HCT116 (cell line): Measurements from ENCODE around the gene SIAH2. TPM values are rescaled to one million over a fixed set of nuclear protein-coding genes. Genes with fewer than 3 reads are reported as not detected.

Experiments used
- ATAC-seq: fragments of 200-7000 bp; cut with Tn5 transposase; 2 replicates; pipeline ENCODE4 v1.9.1; 2020; ENCODE audit warnings: mild to moderate bottlenecking, moderate library complexity
- BruUV-seq: library from RNA; stranded (reverse); fragments of 400-500 nt; replicated peaks from 2 replicates; lab custom pipeline; 2021; lab: Mats Ljungman, UMichigan
- CTCF ChIA-PET: fragments of 300-600 bp; sonication (Branson Sonifier 250); formaldehyde crosslinking; loops from one replicate; lab custom pipeline; 2021; ENCODE audit warnings: antibody characterized with exemption; lab: Charles Lee
- POLR2A ChIA-PET: fragments of 300-600, 350-600 bp; sonication (Branson Sonifier 250); formaldehyde crosslinking; loops from one replicate; lab custom pipeline; 2021; ENCODE audit warnings: antibody characterized with exemption; lab: Charles Lee
- RAD21 ChIA-PET, 2 experiments: fragments of 300-600 bp; sonication (Branson Sonifier 250); formaldehyde crosslinking; loops; one replicate each; lab custom pipeline; 2023; ENCODE audit warnings: low total read pairs in 2 of 2; ENCODE audit not compliant: uncharacterized antibody in 2 of 2, unreplicated experiment in 2 of 2, low non-redundant PET in 1 of 2; lab: Charles Lee
- DNase-seq: peaks from one replicate; pipeline ENCODE4 v3.0.0-alpha.2; 2010; ENCODE audit warnings: low read depth, low spot score
- H2AFZ ChIP-seq: fragments of 200-600 bp; shearing (Covaris generic), sonication (generic); 2 replicates; pipeline ENCODE4 v1.6.1; 2017; ENCODE audit warnings: low read depth, mixed run types, mixed read lengths, antibody characterized with exemption, low read length; ENCODE audit not compliant: poor library complexity, severe bottlenecking
- H3K27ac ChIP-seq: 2 replicates; pipeline ENCODE4 v1.5.1; 2012; ENCODE audit warnings: low read depth, low read length
- H3K27me3 ChIP-seq: fragments of 200-600 bp; sonication (generic); 2 replicates; pipeline ENCODE4 v1.6.1; 2016; ENCODE audit warnings: mixed run types, low read length, mixed read lengths; ENCODE audit not compliant: insufficient read depth
- H3K36me3 ChIP-seq, 2 experiments: fragments of 200-500 bp in 1 of 2; fragments of 200-600 bp in 1 of 2; sonication (Bioruptor generic) in 1 of 2; sonication (generic) in 1 of 2; 2 replicates each; pipeline versions ENCODE4 v1.5.1 to v1.6.1; 2014 to 2016; ENCODE audit warnings: low read length in 2 of 2, inconsistent platforms in 1 of 2, mixed read lengths in 1 of 2, mixed run types in 1 of 2; ENCODE audit not compliant: insufficient read depth in 2 of 2, control insufficient read depth in 1 of 2
- H3K4me1 ChIP-seq, 2 experiments: fragments of 200-600 bp in 1 of 2; sonication (generic) in 1 of 2; 2 replicates each; pipeline versions ENCODE4 v1.5.1 to v1.6.1; 2012 to 2017; ENCODE audit warnings: low read length in 2 of 2, inconsistent platforms in 1 of 2, mild to moderate bottlenecking in 1 of 2, mixed read lengths in 1 of 2, mixed run types in 1 of 2, moderate library complexity in 1 of 2; ENCODE audit not compliant: insufficient read depth in 2 of 2, control insufficient read depth in 1 of 2
- H3K4me2 ChIP-seq: fragments of 200-600 bp; sonication (generic); 2 replicates; pipeline ENCODE4 v1.6.1; 2017; ENCODE audit warnings: mixed run types, low read length, mixed read lengths
- H3K4me3 ChIP-seq, 2 experiments: fragments of 200-600 bp in 1 of 2; sonication (generic) in 1 of 2; replicated peaks in 1 of 2; 2 replicates each; pipeline ENCODE4 v1.5.1; 2011 to 2016; ENCODE audit warnings: low read length in 2 of 2, control low read depth in 1 of 2, low read depth in 1 of 2, mild to moderate bottlenecking in 1 of 2, mixed read lengths in 1 of 2, mixed run types in 1 of 2
- H3K79me2 ChIP-seq: fragments of 200-600 bp; sonication (generic); 2 replicates; pipeline ENCODE4 v1.6.1; 2017; ENCODE audit warnings: mild to moderate bottlenecking, mixed run types, low read length, moderate library complexity, mixed read lengths; ENCODE audit not compliant: insufficient read depth
- H3K9ac ChIP-seq: fragments of 200-600 bp; sonication (generic); 2 replicates; pipeline ENCODE4 v1.6.1; 2016; ENCODE audit warnings: low read length, mixed read lengths
- H3K9me2 ChIP-seq: fragments of 200-600 bp; sonication (generic), shearing (Covaris generic); 2 replicates; pipeline ENCODE4 v1.6.1; 2017; ENCODE audit warnings: mixed run types, mild to moderate bottlenecking, moderate library complexity; ENCODE audit not compliant: insufficient read depth
- H3K9me3 ChIP-seq, 2 experiments: fragments of 200-500 bp in 1 of 2; fragments of 200-600 bp in 1 of 2; sonication (Bioruptor generic) in 1 of 2; sonication (generic) in 1 of 2; 2 replicates each; pipeline ENCODE4 v1.6.1; 2014 to 2017; ENCODE audit warnings: low read length in 2 of 2, mixed read lengths in 2 of 2, inconsistent platforms in 1 of 2, low read depth in 1 of 2, mild to moderate bottlenecking in 1 of 2, mixed run types in 1 of 2, moderate library complexity in 1 of 2; ENCODE audit not compliant: control insufficient read depth in 1 of 2, insufficient read depth in 1 of 2
- H4K20me1 ChIP-seq: fragments of 200-600 bp; sonication (generic), shearing (Covaris generic); 2 replicates; pipeline ENCODE4 v1.6.1; 2017; ENCODE audit warnings: mixed run types, mild to moderate bottlenecking, moderate library complexity; ENCODE audit not compliant: insufficient read depth
- CBX3 ChIP-seq: IDR thresholded peaks from 2 replicates; pipeline ENCODE4 v1.6.1; 2012; ENCODE audit warnings: low read depth
- CEBPB ChIP-seq: IDR thresholded peaks from 2 replicates; pipeline ENCODE4 v1.6.1; 2012; ENCODE audit warnings: low read depth
- EGR1 ChIP-seq: IDR thresholded peaks from 2 replicates; pipeline ENCODE4 v1.6.1; 2012; ENCODE audit warnings: low read depth
- EZH2 ChIP-seq: fragments of 200-600 bp; sonication (generic); IDR thresholded peaks from 2 replicates; pipeline ENCODE4 v1.6.1; 2017; ENCODE audit warnings: antibody characterized with exemption, mixed run types
- EZH2phosphoT487 ChIP-seq: fragments of 200-600 bp; IDR thresholded peaks from 2 replicates; pipeline ENCODE4 v1.6.1; 2018; ENCODE audit warnings: antibody characterized with exemption, borderline replicate concordance
- FOSL1 ChIP-seq: IDR thresholded peaks from 2 replicates; pipeline ENCODE4 v1.6.1; 2012; ENCODE audit warnings: low read depth
- JUND ChIP-seq: IDR thresholded peaks from 2 replicates; pipeline ENCODE4 v1.6.1; 2012
- POLR2A ChIP-seq: IDR thresholded peaks from 2 replicates; pipeline ENCODE4 v1.7.0; 2011; ENCODE audit warnings: borderline replicate concordance; ENCODE audit not compliant: insufficient read depth, insufficient read length; ENCODE audit errors: extremely low read depth
- POLR2AphosphoS5 ChIP-seq: IDR thresholded peaks from 2 replicates; pipeline ENCODE4 v1.6.1; 2011; ENCODE audit warnings: mild to moderate bottlenecking, low read depth, low read length, moderate library complexity
- RAD21 ChIP-seq: IDR thresholded peaks from 2 replicates; pipeline ENCODE4 v1.6.1; 2012; ENCODE audit warnings: low read depth, mild to moderate bottlenecking
- SIN3A ChIP-seq: IDR thresholded peaks from 2 replicates; pipeline ENCODE4 v1.6.1; 2012; ENCODE audit warnings: low read depth
- TCF7L2 ChIP-seq: IDR thresholded peaks from 2 replicates; pipeline ENCODE4 v1.7.0; 2011; ENCODE audit warnings: borderline replicate concordance, inconsistent platforms; ENCODE audit not compliant: insufficient read depth, insufficient read length; ENCODE audit errors: extremely low read depth
- ZFX ChIP-seq: fragments of 450-650 bp; IDR thresholded peaks from 2 replicates; pipeline ENCODE4 v1.6.1; 2017
- ZNF274 ChIP-seq: fragments of 200-500 bp; sonication (Bioruptor generic); IDR thresholded peaks from 2 replicates; pipeline ENCODE4 v1.6.1; 2014; ENCODE audit warnings: mild to moderate bottlenecking, low read depth, low read length, inconsistent platforms
- intact Hi-C: fragments of 100-400 bp; cut with micrococcal nuclease; formaldehyde crosslinking; loops from 2 replicates; pipeline ENCODE4 v1.10.0; 2022
- total RNA-seq: library from RNA; stranded (reverse); gene quantifications from one replicate; pipeline ENCODE4 v1.2.1, GENCODE V29; 2021; ENCODE audit not compliant: unreplicated experiment
- TF ChIP-seq, protein P1 (sequence below), 3 experiments: fragments of 200-600 bp in 1 of 3; sonication (generic) in 1 of 3; IDR thresholded peaks in 2 of 3; conservative IDR thresholded peaks in 1 of 3; 2 replicates each; pipeline ENCODE4 v1.5.1; 2012 to 2017; ENCODE audit warnings: low read depth in 2 of 3, low read length in 2 of 3, antibody characterized with exemption in 1 of 3, borderline replicate concordance in 1 of 3, control low read depth in 1 of 3, mild to moderate bottlenecking in 1 of 3, mixed read lengths in 1 of 3, mixed run types in 1 of 3, moderate library complexity in 1 of 3; ENCODE audit not compliant: insufficient read depth in 1 of 3
- TF ChIP-seq, protein P2 (sequence below): IDR thresholded peaks from 2 replicates; pipeline ENCODE4 v1.6.1; 2012

Gene SIAH2
- total RNA-seq, 1 experiment from 2014 or later = 39.9 TPM

DNA sequence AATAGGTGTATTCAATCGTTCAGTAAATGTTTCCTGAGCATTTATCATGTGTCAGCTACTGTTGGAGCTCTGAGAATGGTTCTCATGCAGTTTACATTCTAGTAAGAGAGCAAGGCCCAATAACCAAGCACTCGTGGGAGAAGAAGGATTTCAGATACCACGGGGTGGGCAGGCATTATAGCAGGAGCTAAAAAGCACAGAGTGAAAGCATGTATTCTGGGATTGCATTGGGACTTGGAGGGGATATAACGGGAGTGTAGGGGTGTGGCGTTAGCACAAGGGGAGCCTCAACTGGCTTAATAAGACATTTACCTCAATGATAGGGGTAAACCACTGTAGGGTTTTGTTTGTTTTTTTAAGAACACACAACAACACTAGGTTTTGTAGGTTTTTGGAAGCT, 1.6 kb upstream of the SIAH2 start:
- H3K9ac ChIP-seq = peak overlapping the region; percentile 88
- peak overlapping the region; percentile 92; the same call in 1 of the 2 replicates for H3K27ac ChIP-seq
- H3K4me1 ChIP-seq = peaks cover 31 to 48% of the 10 kb centered on the region in 2 experiments
- H3K79me2 ChIP-seq = peaks cover 29% of the 10 kb centered on the region
- CTCF ChIA-PET = interaction anchor here (1.2 to 2.7 kb wide), 4 partner anchors 10 to 100 kb away, joined by 3 to 12 read pairs (median 6); no protein-coding TSS in a partner anchor
- TF ChIP-seq EGR1 (no peak), POLR2A (peak; percentile 19)
- H3K4me3 ChIP-seq = peak overlapping the region; percentile 72 to 91
- BruUV-seq = no TSS peak
- H3K36me3 ChIP-seq = no peaks in the 10 kb centered on the region
- peaks cover 7% of the 10 kb centered on the region; the same call in 1 of the 2 replicates for H4K20me1 ChIP-seq
- no peak overlapping the region for H2AFZ ChIP-seq
- H3K9me3 ChIP-seq = no peaks in the 10 kb centered on the region
- RAD21 ChIA-PET = interaction anchor here (0.7 to 1.0 kb wide), 2 partner anchors 100 to 102 kb away, joined by 3 read pairs; no protein-coding TSS in a partner anchor
- intact Hi-C loops = loop anchor here (5.0 kb wide), 2 partner anchors 162 to 217 kb away; partner anchors contain the start of genes EIF2A, SELENOT and SERP1
- DNase-seq (no peak), ATAC-seq (no peak)
- peak overlapping the region; percentile 95 for H3K4me2 ChIP-seq
- POLR2A ChIA-PET = interaction anchor here (1.0 kb wide), 1 partner anchor 11 kb away, joined by 3 read pairs; no protein-coding TSS in a partner anchor
- H3K27me3 ChIP-seq = no peaks in the 10 kb centered on the region
- H3K9me2 ChIP-seq = no peaks in the 10 kb centered on the region

DNA sequence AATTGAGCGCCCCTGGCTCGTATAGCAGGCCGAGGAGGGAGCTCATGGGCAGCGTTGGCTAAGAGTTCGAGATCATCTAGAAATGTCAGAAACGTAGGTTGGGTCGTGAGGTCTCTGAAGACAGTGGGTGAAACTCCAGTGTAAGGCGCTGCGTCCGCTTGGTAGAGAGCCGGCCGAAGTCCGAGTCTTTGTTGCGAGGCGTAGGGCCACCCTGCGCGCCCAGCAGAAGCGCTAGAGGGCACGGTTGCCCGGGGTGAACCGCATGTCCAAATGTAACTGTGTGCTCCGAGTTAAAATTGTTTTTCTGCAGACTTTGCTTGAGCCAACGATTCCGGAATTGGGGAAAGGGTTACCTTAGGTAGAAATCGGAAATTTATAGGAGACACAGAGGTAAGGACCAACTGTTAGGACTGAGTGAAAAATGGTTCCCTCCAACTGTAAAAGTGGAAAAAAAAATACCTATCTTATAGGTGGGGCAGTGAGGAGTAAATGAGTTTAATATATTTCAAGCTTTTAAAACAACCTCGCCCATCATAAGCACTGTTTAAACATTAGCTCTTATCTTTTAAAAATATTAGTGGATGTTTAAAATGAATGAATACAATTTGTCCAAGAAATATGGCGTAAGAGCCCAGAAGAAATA, 993 bp upstream of the SIAH2 start:
- ChIA-PET RAD21 (interaction anchor here in 1 of 2 experiments (1.0 kb wide), 1 partner anchor 101 kb away, joined by 3 read pairs; no protein-coding TSS in a partner anchor), CTCF (interaction anchor here (1.2 to 2.7 kb wide), 5 partner anchors 9 to 101 kb away, joined by 3 to 12 read pairs (median 5); no protein-coding TSS in a partner anchor), POLR2A (interaction anchor here (0.9 to 1.9 kb wide), 7 partner anchors 8 to 218 kb away, joined by 3 to 9 read pairs (median 7); partner anchors contain the start of genes EIF2A and SERP1)
- H3K79me2 ChIP-seq = peaks cover 35% of the 10 kb centered on the region
- H4K20me1 ChIP-seq = peaks cover 7% of the 10 kb centered on the region; the same call in 1 of the 2 replicates
- no peaks in the 10 kb centered on the region for H3K27me3 ChIP-seq
- peaks cover 31 to 54% of the 10 kb centered on the region in 2 experiments for H3K4me1 ChIP-seq
- H3K4me3 ChIP-seq = peak overlapping the region; percentile 72 to 91
- no peaks in the 10 kb centered on the region for H3K9me3 ChIP-seq
- H3K9me2 ChIP-seq = no peaks in the 10 kb centered on the region
- intact Hi-C loops = loop anchor here (5.0 kb wide), 2 partner anchors 162 to 217 kb away; partner anchors contain the start of genes EIF2A, SELENOT and SERP1
- H3K27ac ChIP-seq = peak overlapping the region; percentile 92
- DNase-seq (peak; percentile 26), ATAC-seq (peak; percentile 59)
- TSS peak; percentile 93 for BruUV-seq
- H2AFZ ChIP-seq = peak overlapping the region; percentile 52
- peak overlapping the region; percentile 88 for H3K9ac ChIP-seq
- H3K4me2 ChIP-seq = peak overlapping the region; percentile 95
- H3K36me3 ChIP-seq = no peaks in the 10 kb centered on the region
- TF ChIP-seq RAD21 (peak; percentile 48), FOSL1 (no peak), EZH2phosphoT487 (no peak), TCF7L2 (no peak), POLR2AphosphoS5 (no peak), EZH2 (no peak), SIN3A (peak; percentile 51; the same call in 1 of the 2 replicates), ZNF274 (no peak), CBX3 (no peak), JUND (no peak), EGR1 (no peak), ZFX (no peak), CEBPB (no peak)
- TF ChIP-seq, protein P1, sequence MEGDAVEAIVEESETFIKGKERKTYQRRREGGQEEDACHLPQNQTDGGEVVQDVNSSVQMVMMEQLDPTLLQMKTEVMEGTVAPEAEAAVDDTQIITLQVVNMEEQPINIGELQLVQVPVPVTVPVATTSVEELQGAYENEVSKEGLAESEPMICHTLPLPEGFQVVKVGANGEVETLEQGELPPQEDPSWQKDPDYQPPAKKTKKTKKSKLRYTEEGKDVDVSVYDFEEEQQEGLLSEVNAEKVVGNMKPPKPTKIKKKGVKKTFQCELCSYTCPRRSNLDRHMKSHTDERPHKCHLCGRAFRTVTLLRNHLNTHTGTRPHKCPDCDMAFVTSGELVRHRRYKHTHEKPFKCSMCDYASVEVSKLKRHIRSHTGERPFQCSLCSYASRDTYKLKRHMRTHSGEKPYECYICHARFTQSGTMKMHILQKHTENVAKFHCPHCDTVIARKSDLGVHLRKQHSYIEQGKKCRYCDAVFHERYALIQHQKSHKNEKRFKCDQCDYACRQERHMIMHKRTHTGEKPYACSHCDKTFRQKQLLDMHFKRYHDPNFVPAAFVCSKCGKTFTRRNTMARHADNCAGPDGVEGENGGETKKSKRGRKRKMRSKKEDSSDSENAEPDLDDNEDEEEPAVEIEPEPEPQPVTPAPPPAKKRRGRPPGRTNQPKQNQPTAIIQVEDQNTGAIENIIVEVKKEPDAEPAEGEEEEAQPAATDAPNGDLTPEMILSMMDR (IDR thresholded peaks at IDR 0.05 in 2 of 3, conservative IDR thresholded peaks at IDR 0.05 in 1 of 3; ENCODE audit: borderline replicate concordance in 1 of 3, insufficient read depth in 1 of 3, low read depth in 2 of 3, low read length in 2 of 3) = peak; percentile 26 to 57 (median 50); a peak in 4 of 6 replicates
- TF ChIP-seq, protein P2, sequence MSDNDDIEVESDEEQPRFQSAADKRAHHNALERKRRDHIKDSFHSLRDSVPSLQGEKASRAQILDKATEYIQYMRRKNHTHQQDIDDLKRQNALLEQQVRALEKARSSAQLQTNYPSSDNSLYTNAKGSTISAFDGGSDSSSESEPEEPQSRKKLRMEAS = peak; percentile 27; the same call in 1 of the 2 replicates
